ENCODE results near the gene SERPINE2.
"Not testable (repeated sequence)": the region's sequence is repeated elsewhere in the genome, so short reads cannot be mapped to it uniquely, and the experiment has no call there.

SERPINE2 gene

DNA sequence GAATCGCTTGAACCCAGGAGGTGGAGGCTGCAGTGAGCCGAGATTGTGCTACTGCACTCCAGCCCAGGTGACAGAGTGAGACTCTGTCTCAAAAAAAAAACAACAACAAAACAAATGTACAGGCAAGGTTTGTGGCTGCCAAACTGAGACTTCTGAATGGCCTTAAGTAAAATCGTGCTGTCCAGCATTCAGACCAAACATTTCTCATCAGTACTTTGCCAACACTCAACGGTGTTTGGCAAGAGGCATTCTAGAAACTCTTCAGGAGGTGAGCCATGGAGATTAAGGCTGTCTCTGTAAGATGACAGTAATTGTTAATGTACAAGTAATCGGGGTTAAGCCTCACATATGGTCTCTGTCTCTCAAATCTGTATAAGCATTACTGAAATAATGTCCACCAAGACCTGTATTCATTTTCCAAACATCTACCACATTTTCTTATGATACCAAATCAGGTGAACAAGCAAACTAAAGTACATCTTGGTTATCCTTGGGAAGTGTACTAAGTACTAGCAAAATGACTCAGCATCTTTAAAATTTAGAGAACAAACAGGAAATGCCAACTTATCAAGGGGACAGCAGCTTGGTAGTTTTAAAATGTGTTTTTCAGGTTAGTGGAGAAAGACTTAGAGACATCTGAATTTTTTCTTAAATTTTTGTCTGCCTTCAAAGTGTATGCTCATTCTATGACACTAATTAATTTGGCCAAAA is 29.3 kb downstream of the SERPINE2 start:
- DNase-seq: no peak

DNA sequence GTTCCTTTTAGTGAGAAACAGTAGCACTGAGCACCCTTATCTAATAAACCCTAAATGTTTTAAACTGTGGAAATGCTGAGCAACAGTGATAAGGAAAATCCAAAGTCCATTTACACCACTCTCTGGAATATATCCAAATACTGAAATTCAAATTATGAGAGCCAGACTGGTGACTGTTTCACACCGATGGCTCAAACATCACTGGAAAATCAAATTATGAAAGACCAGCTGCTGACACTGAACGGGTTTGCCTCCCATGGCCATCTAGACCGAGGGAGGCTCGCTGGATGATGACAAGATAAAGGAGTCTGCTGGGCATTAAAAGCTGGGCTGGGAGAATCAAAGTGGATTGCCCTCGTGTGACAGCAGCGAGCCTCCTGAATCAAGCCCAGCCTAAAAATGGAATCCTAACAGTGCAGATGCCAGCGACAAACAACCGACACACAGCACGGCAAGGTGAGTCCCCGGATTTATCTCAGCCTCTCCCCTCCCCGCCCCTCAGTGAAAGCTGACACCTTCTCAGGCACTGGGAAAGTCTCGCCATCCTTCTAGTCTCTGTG is 30.3 kb downstream of the SERPINE2 start:
- no peak for DNase-seq

DNA sequence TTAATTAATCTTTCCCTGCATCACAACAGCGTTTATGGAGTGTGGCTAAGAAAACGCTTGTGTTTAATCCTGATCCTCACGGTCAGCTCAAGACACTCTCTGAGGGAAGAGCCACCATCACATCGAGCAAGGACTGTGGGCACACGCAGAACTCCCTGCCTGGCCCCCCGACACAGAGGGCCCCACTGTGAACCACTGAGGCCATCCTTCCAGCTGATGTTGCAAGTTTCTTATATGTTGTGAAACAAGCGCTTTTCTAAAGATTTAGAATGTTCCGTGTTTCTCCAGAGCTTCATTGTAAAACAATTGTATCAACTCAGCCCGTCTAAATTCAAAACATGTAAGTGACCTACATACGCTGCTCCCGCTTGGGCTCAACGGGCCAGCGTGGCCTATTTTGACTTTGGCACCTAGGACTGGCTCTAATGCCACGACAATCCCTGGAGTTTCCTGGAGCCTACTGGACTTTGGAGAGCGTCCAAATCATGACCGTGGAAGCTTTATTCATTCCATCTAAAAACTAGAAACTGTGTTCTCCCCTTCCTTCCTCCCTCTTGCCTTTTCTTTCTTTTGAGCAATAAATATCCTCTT is 34.9 kb downstream of the SERPINE2 start:
- no peak for DNase-seq

DNA sequence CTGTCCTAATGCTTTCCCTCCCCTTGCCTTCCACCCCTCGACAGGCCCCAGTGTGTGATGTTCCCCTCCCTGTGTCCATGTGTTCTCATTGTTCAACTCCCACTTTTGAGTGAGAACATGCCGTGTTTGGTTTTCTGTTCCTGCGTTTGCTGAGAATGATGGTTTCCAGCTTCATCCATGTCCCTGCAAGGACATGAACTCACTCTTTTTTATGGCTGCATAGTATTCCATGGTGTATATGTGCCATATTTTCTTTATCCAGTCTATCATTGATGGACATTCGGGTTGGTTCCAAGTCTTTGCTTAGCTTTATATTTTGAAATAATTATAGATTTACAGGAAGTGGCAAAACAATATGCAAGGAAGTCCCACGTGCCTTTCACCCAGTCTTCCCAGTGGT is 38.4 kb downstream of the SERPINE2 start:
- DNase-seq: not testable (repeated sequence)

DNA sequence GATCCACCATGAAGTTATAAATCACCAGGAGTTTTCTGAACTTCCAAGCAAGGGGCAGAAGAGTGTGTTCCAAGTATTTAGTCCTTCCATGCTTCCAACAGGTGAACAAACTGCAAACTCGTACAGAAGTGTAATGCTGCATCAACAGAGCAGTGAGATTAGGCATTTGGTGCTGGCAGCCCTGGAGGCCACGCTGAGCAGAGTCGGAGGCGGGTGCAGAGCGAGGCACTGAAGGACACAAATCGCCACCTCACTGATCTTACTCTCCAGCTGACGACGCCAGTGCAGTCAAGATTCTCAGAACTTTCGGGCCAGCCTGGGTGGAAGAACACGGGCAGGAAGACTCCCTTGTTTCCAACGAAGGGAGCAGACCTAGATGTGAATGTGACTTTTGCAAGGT is 39.2 kb downstream of the SERPINE2 start:
- no peak for DNase-seq

DNA sequence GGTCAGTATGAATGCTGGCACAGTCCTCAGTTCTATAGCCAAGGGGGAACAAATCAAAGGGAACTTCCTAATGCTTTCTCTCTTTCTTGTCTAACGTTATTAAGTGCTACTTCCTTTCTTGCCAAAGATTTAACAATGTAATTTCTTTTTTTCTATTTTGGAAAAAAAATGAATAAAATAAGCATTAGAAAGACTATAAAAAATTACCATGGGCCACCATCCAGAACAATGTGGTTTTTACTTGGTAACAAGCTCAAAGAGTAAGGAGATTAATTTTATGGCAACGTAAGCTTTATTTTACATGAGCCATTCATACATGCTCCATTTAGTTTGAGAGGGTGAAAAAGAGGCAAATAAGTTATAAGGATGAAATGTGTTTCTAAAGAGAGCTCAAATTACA is 40.1 kb downstream of the SERPINE2 start:
- no peak for DNase-seq

DNA sequence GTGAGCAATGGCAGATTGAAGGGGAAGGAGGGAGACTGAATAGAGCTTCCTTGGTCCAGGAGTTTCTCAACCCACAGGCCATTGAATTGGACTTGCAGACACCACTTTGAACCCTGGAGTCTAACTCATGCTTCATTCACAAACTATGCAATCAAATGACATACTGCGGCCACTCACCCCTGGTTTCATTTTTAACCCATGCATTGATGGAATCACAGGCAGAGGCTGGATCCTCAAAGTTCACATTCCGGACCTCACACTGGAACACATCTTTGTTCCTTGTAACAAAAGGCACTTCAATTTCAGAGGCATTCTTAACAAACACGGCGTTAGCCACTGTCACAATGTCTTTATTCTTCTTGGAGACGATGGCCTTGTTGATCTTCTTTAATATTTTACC is 41.1 kb downstream of the SERPINE2 start:
- no peak for DNase-seq

DNA sequence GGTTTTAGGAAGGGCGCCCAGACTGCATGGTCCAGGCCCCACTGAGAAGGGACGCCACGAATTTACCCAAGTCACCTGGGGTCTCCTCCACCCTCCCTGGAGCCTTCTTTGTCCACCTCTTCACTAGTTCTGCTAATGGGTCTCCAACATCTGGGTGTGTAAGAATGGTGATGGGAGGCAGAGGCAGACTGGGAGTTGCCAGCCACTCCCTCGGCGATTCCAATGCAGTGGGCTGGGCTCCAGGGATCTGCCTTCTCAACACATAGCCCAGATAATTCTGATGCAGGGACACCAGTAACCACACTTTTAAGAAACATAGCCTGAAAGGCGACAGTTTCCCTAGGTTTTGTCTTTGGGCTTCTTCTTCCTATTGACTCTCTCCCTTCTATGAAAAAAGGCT is 42.7 kb downstream of the SERPINE2 start:
- DNase-seq: no peak

DNA sequence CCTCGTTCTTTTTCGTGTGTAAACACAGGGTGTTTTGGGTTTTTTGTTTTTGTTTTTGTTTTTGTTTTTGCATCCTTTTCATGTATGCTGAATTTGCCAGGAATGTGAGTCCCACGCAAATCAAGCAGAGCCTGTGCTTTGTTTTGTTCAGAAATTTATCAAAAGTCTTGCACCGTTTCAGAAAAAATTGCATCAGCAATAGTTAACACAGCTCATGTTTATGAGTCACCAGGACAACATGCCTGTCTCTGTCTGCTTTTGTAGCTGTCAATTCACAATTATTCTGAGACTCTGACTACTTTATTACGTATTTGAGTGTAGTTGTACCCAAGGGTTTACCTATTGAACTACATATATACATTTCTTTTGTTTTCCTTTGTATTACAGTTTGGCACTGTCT is 43.5 kb downstream of the SERPINE2 start:
- DNase-seq: no peak

DNA sequence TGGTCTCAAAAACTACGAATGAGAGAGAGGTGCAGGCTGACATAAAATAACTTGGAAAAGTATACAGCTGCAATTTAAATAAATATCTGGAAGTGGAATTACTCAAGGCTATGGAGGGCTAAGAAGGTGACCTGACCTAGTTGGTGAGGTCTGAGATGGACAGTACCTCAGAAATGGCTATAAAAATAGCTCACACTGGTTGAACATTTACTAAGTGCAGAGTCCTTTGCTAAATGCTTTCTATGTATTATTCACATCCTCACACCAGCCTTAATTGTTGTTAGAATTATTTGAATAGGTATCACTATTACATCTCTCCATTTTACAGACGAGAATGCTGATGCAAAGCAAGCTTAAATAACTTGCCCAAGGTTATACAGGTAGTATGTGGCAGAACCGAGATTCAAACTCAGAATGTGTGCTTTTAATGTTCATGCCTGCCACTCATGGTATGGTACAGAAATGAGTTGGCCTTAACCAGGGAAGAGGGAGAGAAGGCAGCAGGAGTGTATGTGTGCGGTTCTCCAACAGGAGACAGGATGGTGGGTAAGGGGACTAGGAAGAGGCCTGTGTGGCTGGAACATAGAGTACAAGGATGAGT is 44.4 kb downstream of the SERPINE2 start:
- no peak for DNase-seq

DNA sequence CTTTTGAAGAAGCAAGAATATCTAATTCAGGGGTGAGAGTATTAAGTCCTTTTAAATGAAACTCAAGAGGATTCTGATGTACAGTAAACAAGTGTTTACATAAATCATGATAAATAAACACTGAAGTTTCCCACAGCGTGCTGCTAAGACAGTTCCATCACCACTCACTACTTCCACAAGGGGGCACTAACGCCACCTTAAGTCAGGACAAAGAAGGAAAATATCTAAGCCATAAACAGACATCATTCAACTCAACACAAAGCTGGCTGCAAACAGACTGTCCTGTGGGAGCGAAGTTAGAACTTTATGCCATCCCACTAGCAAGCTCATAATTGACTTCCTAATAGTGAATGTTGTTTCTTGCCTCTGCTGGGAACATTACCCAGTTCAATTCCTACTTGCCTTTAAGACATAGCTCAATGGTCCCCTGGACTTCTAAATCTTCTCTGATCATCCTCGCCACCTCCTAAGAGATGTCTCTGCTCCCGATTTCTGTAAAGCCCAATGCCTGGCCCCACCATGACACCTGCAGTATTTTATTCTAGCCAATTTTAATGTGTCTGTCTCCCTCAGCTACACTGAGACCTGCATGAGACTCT is 45.4 kb downstream of the SERPINE2 start:
- peak; percentile 60 for DNase-seq

DNA sequence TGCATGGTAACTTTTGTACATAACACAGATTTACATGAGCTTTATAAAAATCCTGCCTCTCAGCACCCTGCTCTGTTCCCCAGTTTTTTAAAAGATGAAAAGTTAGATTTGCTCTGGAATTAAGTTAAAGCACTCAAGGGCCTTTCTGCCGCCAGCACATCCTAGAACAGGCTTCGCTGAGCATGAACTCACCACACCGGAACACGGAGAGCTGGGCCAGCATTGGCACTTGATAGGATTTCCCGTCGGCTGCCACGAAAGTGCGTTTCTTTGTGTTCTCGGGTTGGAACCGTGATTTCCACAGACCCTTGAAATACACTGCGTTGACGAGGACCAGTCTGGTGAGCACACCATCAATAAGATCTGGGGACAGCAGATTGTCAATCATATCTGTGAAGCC is 47.5 kb downstream of the SERPINE2 start:
- DNase-seq: no peak

DNA sequence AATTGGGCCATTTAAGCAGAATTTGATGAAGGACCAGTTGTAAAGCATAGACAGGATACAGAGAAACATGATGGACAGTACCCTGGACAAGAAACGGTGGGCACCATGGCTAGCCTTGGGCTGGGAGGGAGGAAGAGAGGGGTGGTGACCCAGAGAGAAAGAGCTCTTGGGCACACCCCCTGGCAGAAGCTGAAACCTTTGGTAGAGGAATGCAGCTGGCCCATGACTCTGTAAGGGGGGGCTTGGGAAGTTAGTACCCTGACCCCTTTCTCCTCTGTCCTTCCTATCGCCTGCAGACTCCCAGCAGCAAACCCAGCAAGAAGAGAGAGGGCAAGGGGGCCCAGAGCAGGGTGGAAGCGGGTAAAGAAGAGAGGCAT is 49.2 kb downstream of the SERPINE2 start:
- DNase-seq: no peak

DNA sequence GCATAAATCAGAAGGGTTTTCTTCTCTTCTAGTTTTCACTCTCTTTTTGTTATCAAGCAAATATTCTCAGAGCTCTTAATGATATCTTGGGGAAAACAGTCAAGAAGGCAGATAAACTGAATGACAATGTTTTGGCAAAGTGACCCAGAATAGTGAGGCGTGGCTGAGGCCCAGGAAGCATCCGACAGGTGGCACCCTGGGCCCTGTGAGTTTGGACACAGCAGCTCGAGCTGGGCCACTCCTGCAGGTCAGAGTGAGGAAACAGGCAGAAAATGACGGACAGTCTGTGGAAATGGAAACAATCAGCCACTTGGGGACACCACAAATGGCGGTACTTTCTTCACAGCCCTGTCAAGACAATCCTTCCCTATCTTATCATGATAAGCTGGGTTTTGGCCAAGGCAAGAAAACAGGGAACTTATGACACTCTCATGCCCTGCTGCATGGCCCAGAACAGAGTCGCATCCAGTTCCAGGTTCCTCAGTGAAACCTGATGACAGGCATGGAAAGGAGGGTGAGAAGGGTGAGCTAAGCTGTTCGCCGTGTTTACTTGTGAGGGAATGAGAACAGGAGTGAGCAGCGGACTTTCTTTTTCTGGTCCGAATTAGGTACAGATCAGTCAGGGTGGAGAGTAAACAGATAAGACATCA is 49.8 kb downstream of the SERPINE2 start:
- DNase-seq: no peak

DNA sequence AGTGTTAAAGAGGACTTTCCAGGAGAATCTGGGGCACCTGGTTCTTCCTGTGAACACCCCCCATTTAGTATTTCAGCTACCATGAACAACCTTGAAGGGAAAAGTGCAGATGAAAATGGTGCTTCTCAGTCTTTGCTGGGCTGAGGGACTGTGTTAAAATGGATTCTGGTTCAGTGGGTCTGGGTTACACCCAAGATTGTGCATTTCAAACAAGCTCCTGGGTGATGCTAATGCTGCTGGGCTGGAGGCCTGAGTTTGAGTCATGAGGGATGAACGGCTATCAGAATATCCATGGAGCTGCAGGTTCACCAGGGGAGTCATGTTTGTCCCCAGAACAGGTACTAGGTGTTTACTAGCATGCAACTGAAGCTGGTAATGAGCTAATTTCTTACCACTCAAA is 57.8 kb downstream of the SERPINE2 start:
- no peak for DNase-seq

DNA sequence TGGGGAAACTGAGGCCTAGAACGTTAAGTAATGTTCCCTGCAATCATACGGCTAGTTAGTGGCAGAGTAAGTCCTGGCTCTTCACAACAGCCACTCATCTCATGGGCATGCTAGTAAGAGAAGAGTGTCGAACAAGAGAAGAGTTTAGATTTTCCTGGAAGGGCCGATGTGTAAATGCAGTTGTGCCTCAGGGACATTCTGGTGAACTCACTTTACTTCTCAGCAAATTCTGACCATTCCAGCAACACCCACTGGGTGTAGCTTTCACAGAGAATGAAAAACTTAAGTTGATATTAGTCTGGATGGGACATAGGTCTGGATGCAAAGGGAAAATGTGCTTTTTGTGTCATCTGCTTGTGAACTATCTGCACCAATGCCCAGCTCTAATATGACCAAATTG is 58.3 kb downstream of the SERPINE2 start:
- DNase-seq: no peak

DNA sequence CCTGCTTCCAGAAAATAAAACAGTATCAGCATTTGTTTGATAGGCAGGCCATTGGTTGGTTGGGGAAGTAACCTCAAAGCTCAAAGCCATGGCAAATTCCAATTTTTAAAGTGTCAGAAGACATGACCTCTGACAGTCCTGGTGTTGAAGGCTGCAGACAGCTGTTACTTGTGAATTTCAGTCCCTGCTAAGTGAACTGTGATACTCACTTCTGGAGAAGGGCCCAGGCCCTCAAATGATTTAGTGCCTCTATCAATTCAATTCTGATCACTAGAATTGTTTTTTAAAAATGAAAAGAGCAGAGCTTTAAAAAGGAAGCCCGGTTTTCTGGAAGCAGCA is 58.7 kb downstream of the SERPINE2 start:
- DNase-seq: no peak

DNA sequence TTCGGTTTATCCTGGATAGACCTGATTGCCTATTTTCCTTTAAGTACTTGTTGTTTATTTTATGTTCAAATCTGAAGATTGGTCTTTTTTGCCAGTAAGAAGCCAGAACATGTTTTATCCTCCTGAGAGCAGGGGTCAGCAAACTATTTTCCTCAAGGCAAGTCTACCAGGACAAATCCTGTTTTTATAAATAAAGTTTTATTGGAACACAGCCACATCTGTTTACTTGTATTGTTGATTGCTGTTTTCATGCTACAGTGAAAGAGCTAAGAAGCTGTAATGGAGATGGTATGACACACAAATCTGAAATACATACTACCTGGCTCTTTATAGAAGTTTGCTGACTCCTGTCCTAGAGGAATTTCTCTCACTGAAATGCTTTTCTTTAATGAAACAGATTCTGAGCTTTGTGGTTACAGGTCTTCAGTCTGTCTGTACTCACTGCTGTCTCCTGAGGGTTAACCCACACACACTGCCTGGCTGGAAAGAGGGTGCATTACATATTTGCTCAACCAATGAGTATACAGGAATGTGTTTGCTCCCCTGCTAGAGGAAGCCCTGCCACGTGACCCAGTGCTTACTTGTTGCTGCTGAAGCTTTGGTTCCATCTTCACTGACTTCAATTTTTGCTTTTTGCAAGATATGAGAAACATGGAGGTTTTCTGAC is 59.2 kb downstream of the SERPINE2 start:
- DNase-seq: no peak

DNA sequence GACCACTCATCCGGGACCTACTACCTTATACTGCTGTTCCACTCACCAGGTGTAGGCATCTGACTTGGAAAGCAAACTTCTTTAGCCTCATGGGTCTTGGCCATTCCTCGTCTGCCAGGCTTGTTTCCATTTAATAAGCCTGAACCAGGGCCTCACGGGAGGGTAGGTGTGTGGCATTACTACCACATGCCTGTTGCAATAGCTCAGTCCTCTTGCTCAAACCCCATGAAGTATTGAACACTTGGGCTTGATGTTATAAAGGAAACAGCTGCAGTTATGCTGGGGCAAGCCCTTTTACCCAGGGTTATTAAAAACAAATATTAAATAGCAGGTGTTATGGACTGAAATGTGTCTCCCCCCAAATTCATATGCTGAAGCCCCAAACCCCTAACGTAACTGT is 60.6 kb downstream of the SERPINE2 start:
- DNase-seq: no peak

DNA sequence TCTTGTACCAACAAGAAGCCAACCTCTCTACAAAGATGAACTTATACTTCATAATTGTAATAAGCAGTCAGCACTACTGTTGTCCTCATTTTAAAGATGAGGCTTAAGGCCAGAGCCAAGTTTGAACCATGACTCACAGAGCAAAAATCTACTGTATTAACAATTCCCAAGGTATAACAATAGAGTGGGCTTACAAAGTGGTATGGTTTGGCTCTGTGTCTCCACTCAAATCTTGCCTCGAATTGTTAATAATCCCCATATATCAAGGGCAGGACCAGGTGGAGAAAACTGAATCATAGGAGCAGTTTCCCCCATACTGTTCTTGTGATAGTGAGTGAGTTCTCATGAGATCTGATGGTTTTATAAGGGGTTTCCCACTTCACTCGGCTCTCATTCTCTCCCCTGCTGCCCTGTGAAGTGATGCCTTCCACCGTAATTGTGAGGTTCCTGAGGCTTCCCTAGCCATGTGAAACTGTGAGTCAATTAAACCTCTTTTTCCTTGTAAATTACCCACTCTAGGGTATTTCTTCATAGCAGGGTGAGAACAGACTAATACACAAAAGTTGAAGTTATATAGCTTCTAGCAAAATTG is 62.4 kb downstream of the SERPINE2 start:
- no peak for DNase-seq

DNA sequence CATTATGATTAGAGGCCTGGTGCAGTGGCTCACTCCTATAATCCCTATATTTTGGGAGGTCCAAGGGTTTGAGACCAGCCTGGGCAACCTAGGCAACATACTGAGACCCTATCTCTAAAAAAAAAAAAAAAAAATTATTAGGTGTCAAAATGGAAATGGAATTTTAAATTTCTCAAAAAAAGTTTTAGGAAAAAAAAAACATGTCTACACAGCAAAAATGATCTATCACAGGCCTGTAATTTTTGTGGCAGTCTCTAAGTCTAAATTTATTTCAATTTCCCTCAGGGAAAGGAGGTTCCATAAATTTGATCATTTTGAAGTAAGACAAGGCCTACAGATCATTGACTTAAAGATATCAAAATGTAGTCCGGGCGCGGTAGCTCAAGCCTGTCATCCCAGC is 65.5 kb downstream of the SERPINE2 start:
- DNase-seq: no peak

DNA sequence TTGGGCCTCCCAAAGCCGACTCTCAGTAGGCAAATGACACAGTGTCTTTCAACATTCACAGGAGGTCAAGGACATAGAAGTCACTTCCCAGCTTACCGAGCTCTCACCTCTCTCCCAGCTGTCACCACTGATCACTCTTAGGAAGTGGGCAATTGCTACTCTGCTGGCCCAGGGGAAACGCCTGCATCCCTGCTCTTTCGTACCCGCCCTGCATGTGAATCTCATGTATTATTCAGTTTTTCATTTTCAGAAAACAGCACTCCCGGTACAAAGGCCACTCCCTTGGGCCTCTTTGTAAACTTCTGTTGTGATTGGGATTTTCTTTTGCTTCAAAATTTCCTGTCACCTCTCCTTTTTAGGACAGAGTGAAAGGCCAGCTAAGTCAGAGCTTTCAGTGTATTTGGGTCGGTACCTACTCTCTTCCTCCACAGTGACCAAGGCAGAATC is 66.4 kb downstream of the SERPINE2 start:
- peak; percentile 27 for DNase-seq

DNA sequence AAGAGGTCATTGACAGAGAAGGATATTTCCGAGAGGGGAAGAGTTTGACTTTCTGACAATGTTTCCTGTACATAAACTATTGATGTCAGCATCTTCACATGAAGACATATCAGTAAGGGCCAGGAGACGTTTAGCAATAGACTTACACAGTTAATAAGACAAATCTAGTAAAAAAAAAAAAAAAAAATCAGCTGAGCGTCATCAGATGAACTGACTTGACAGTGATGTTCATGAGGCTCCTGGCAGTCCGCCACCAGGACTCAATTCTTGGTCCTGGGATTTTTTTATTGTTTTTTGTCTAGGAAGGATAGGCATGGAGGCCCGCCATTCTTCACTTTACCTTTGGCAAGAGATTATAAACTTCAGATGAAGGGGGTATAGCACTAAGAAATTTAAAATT is 67.4 kb downstream of the SERPINE2 start:
- DNase-seq: no peak

All from NCI-H2227 treated with DMSO at 0.1 percent for 48 hours (cell line).